ENCODE results near the gene PPP1CA.
A peak's percentile ranks its signal among the peaks of the same experiment; 100 is the strongest.
"Not testable (repeated sequence)": the region's sequence is repeated elsewhere in the genome, so short reads cannot be mapped to it uniquely, and the experiment has no call there.

The PPP1CA gene

DNA sequence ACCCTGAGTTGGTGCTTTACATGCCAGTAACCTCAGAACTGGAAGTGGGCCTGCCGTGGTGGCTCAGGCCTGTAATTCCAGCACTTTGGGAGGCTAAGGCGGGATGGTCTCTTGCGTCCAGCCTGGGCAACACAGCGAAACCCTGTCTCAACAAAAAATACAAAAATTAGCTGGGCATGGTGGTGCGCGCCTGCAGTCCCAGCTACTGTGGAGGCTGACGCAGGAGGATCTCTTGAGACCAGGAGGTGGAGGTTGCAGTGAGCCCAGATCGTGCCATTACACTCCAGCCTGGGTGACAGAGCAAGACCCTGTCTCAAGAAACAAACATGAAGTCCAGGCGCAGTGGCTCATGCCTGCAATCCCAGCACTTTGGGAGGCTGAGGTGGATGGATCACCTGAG, 1.4 kb upstream of the PPP1CA start:
- not testable (repeated sequence) for DNase-seq (ENCODE audit: low read depth in 2 of 2)

- not testable (repeated sequence) for DNase-seq (ENCODE audit: low read depth in 2 of 2)
Measured at GRCh38 chr11:67402192-67402839, 658 bp upstream of the PPP1CA start.

DNA sequence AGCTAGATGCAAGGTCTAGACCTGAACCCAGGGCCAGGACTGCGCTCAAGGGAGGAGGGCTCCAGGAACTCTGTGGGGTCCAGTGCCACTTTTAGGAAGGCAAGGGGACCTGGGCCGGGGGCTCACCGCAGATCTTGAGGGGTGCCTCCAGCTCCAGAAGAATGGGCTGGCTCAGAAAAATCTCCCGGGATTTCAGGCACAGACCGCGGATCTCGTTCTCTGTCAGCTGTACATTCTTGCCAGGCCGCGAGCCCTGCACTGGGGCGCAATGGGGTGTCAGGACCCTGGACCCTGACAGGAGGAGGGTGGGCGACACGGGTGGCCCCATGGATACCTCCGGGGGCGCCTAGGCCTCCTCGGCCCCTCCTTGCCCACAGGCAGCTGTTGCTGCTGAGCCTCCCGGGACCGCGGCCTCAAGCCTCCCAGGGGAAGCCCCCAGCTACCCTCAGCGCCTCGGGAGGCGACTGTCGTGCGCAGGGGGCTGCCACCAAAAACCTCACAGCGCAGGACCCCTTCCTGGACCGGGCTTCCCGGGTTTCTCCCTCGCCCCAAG, 640 bp downstream of the PPP1CA start:
- no peak for DNase-seq (ENCODE audit: low read depth in 2 of 2)

- DNase-seq (ENCODE audit: low read depth in 2 of 2): no peak
Measured at GRCh38 chr11:67400251-67400941, 1.3 kb downstream of the PPP1CA start.

DNA sequence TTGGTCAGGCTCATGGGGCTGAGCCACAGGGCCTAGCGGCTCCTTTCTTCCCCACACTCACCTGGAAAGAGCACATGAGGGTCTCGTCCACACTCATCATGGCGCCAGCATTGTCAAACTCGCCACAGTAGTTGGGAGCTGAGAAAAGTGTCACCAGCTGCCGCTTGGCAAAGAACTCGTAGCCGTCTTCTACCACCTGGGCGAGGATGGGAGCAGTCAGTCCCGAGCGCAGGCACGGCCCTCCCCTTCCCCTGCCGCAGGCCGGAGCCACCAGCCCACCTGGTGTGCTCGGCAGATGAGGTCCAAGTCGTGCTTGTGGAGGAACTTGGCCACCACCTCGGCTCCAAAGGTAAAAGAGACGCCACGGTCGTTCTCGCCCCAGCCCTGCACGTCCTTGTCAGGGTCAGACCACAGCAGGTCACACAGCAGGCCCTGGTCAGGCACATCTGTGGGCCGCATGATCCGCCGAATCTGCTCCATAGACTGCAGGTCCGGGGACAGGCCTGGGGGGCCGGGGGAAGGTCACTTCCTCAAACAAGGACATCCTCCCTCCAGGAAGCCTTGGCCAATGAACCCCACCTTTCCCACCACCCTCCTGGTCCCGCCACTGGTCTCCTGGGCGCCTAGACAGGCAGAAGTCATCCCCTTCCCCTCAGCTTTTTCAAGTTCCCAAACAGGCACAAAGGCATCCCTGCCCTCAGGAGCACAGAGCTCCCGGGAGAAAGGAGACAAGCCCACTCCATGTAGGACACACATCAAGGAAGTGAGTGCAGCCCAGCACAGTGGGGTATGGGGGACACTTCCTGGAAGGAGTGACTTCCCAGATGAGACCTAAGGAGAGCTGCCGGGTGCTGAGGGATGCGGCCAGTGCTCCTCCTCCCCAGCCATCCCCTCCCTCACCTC, 2.7 kb downstream of the PPP1CA start:
- DNase-seq (ENCODE audit: low read depth in 2 of 2): no peak

GRCh38 chr11:67397986-67398660, 3.5 kb downstream of the PPP1CA start:
- no peak for DNase-seq (ENCODE audit: low read depth in 2 of 2)

DNA sequence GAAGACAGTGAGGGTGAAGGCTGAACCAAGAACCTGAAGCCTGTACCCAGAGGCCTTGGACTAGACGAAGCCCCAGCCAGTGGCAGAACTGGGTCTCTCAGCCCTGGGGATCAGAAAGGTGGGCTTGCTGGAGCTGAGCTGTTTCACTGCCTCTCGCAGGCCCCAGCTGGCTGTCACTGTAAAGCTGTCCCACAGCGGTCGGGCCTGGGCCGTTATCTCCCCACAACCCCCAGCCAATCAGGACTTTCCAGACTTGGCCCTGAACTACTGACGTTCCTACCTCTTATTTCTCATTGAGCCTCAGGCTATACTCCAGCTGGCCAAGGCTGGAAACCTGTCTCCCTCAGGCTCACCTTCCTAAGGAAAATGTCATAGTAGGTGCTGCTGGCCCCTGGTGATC, 4.1 kb downstream of the PPP1CA start:
- no peak for DNase-seq (ENCODE audit: low read depth in 2 of 2)

DNA sequence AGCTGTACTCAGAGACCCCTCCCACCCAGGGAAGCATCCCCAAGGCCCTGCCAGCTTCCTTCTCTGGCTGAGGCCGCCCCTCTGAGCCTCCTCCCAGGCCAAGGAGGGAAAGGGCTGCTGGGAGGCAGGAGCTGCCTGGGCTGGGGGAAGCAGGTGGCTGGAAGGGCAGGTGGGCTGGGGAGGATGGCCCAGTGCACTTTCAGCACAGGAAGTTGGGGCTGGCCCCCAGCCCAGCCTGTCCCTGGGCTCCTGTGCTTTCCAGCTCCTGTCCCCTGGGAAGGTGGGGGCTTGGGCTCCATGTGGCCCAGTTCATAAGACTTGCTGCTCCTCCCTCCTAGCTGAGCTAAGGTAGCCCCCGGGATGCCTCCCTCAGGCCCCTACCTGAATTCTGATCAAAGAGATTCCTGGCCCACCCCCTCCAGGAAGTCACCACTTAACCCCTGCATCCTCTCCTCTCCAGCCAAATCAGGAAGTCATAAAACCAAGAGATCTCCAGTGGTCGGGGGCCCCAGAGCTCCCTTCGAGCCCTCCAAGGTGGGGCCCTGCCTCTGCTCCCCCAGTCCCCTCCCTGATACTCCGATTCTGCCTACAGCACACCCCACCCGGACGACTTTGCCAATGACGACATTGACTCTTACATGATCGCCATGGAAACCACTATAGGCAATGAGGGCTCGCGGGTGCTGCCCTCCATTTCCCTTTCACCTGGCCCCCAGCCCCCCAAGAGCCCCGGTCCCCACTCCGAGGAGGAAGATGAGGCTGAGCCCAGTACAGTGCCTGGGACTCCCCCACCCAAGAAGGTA, 4.9 kb downstream of the PPP1CA start:
- DNase-seq (ENCODE audit: low read depth in 2 of 2): no peak

- DNase-seq (ENCODE audit: low read depth in 2 of 2): no peak
Measured at GRCh38 chr11:67396259-67396581, 5.4 kb downstream of the PPP1CA start.

DNA sequence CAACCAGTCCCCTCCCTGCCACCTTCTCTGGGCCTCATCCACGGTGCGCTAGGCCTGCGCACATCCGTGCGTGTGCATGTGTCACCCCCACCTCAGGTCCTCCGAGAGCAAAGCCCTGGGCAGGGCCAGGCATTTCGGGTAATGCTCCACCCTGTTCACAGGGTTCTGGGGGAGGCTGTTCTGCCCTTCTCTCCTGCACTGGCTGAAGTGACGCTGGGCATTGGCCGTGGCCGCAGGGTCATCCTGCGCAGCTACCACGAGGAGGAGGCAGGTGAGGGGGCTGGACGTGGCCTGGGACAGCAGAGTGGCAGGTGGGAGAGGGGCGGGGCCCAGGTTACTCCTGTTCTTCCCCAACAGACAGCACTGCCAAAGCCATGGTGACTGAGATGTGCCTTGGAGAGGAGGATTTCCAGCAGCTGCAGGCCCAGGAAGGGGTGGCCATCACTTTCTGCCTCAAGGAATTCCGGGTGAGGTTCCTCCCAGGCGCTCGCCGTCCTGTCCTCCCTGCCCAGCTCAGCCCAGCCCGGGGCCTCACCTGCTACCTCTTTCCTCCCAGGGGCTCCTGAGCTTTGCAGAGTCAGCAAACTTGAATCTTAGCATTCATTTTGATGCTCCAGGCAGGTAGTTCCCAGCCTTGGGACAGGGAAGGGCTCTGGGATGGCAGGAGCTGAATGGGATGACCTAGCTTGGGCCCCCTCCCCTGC, 6.0 kb downstream of the PPP1CA start:
- DNase-seq (ENCODE audit: low read depth in 2 of 2): no peak

- DNase-seq (ENCODE audit: low read depth in 2 of 2): no peak
Measured at GRCh38 chr11:67393990-67394389, 7.7 kb downstream of the PPP1CA start.

- DNase-seq (ENCODE audit: low read depth in 2 of 2): no peak
Measured at GRCh38 chr11:67393437-67393836, 8.2 kb downstream of the PPP1CA start.

DNA sequence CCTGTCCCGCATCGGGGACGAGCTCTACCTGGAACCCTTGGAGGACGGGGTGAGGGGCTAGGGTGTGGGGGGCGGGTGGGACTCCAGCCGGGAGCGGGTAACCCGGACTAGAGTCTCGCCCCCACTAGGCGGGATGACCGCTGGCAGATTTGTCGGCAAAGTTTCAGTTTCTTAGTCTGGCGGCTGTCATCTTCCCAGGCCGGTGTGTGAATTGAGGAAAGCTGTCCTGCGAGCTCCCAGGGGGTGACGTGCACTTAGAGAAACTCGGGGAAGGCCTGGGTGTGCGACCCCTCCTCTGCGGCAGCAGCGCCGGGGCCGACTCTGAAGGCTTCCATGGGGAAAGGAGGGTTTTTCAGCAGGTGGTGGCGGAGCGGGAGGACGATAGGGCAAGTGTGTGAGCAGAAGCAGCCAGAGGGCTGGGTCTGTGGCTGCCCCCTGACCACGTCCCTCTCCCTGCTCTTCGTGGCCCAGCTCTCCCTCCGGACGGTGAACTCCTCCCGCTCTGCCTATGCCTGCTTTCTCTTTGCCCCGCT, 9.4 kb downstream of the PPP1CA start:
- DNase-seq (ENCODE audit: low read depth in 2 of 2): no peak

DNA sequence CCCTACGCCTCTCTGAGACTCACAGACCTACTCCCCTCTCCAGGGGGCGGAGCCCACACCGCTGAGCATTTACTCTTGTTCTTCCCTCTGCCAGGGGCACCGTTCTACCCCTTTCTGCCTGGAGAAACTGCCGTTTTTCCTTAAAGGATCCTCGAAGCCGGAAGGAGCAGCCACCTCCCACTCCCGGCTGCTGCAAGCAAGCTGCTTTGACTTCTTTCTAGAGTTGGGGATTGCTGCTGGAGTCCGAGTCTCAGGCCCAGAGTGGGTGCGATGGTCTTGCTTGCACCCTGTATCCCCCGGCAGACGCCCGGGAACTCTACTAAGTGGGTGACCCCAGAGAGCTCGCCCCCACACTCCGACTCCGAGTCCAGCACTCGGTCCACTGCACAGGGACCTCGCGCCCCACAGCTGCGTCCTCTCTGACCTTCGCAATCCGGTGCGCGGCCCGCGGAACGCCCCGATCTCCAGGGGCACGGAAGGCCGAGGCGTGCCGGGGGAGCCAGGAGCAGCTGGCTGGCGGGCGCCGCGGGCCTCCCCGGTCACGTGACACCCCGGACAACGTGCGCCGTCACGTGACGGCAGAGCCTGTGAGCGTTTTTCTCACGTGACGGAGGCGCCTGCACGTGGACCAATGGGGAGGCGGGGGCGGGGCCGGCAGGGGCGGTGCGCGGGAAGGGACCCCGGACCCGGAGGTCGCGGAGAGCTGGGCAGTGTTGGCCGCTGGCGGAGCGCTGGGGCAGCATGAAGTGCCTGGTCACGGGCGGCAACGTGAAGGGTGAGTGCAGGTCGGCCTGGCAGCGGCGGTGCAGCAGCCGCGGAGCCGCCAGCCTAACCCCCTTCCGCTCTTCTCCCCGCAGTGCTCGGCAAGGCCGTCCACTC, 10.1 kb downstream of the PPP1CA start, which contains the start of gene RAD9A:
Gene RAD9A, plus strand, starts transcription at position 683 of the 879 bp plus-strand sequence. Its CDS starts 59 bp downstream, at position 742.
- DNase-seq (ENCODE audit: low read depth in 2 of 2): peak; percentile 83 to 91

- DNase-seq (ENCODE audit: low read depth in 2 of 2): no peak
Measured at GRCh38 chr11:67390947-67391303, 10.7 kb downstream of the PPP1CA start.

- DNase-seq (ENCODE audit: low read depth in 2 of 2): no peak
Measured at GRCh38 chr11:67389477-67389876, 12.2 kb downstream of the PPP1CA start.

DNA sequence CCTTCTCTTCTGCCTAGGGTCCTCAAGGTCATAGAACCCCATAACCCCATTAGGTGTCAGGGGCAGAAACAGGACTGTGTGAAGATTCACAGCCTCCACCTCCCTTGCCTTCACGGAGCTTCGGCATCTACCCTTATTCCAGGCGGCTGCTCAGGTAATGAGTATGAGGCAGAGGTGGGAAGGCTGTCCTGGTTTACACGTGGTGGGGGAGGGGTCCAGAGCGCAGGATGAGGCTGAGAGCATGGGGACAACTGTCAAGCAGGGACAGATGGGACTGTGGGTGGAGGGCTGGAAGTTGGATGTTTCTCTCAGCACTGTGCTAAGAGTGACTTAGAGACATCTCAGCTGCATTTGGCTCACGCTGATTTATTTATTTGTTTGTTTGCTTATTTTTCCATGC, 14.1 kb downstream of the PPP1CA start:
- no peak for DNase-seq (ENCODE audit: low read depth in 2 of 2)

- DNase-seq (ENCODE audit: low read depth in 2 of 2): no peak
Measured at GRCh38 chr11:67387069-67387468, 14.6 kb downstream of the PPP1CA start.

DNA sequence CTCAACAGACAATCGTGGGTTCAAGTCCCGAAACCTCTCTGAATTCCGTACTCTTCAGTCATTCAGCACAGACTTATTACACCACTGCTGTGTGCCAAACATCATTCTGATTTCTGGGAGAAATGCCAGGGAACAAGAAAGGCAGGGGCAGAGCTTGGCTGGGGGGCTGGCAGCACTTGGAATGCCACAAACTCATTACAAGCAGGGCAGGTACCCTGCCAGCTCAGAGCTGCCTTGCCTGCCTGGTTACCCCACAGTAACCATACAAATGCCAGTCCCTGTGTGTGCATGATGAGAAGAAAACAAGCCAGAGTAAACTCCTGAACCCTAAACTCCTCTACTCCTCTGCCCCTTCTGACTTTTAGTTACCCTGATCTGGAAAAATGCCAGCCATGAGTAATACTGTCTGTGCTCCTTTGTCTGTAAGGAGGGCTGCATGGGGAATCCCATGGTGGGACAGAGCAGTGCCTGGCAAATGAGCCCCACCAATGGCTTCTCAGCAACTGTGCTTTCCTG, 16.7 kb downstream of the PPP1CA start:
- no peak for DNase-seq (ENCODE audit: low read depth in 2 of 2)

All from stimulated activated CD4-positive, alpha-beta T cell treated with anti-CD3 and anti-CD28 coated beads, Interleukin-1b, Interleukin-23, amount 100 ng/mL, for 4 hours (primary cell).